H9 (cell line): ENCODE results near the gene FXYD7. TPM values are rescaled to one million over a fixed set of nuclear protein-coding genes. Genes with fewer than 3 reads are reported as not detected.

Source experiments
- DNase-seq: peaks from one replicate; pipeline ENCODE4 v3.0.0-alpha.2; 2017
- H2AFZ ChIP-seq: one replicate; pipeline ENCODE4 v1.6.1; 2013; ENCODE audit warnings: mild to moderate bottlenecking, low read length, control low read depth, moderate library complexity
- H2AK5ac ChIP-seq: 2 replicates; pipeline ENCODE4 v1.6.1; 2013; ENCODE audit warnings: low read length, control low read depth, mixed read lengths; ENCODE audit not compliant: insufficient read length
- H2BK120ac ChIP-seq: one replicate; pipeline ENCODE4 v1.6.1; 2013; ENCODE audit warnings: low read depth, mild to moderate bottlenecking, low read length, control low read depth, inconsistent platforms; ENCODE audit not compliant: poor library complexity, severe bottlenecking
- H2BK12ac ChIP-seq: 2 replicates; pipeline ENCODE4 v1.6.1; 2013; ENCODE audit warnings: low read length, control low read depth, mixed read lengths, low read depth; ENCODE audit not compliant: insufficient read length
- H2BK15ac ChIP-seq: 2 replicates; pipeline ENCODE4 v1.6.1; 2013; ENCODE audit warnings: low read depth, low read length, control low read depth
- H2BK20ac ChIP-seq: one replicate; pipeline ENCODE4 v1.6.1; 2013; ENCODE audit warnings: low read depth, mild to moderate bottlenecking, low read length, control low read depth, inconsistent platforms; ENCODE audit not compliant: poor library complexity, severe bottlenecking
- H2BK5ac ChIP-seq: 2 replicates; pipeline ENCODE4 v1.6.1; 2013; ENCODE audit warnings: low read length, control low read depth, mixed read lengths; ENCODE audit not compliant: insufficient read length
- H3K14ac ChIP-seq: 2 replicates; pipeline ENCODE4 v1.6.1; 2013; ENCODE audit warnings: low read length, control low read depth; ENCODE audit not compliant: insufficient read depth
- H3K18ac ChIP-seq: 2 replicates; pipeline ENCODE4 v1.6.1; 2013; ENCODE audit warnings: low read depth, mild to moderate bottlenecking, mixed read lengths, low read length, control low read depth; ENCODE audit not compliant: insufficient read length
- H3K23ac ChIP-seq: 2 replicates; pipeline ENCODE4 v1.6.1; 2013; ENCODE audit warnings: low read length, control low read depth, mixed read lengths, low read depth; ENCODE audit not compliant: insufficient read length
- H3K23me2 ChIP-seq: 2 replicates; pipeline ENCODE4 v1.6.1; 2013; ENCODE audit warnings: low read depth, mild to moderate bottlenecking, mixed read lengths, low read length, control low read depth; ENCODE audit not compliant: insufficient read length, poor library complexity, severe bottlenecking
- H3K27ac ChIP-seq: 2 replicates; pipeline ENCODE4 v1.5.1; 2013; ENCODE audit warnings: low read length, control low read depth, mixed read lengths, low read depth; ENCODE audit not compliant: insufficient read length
- H3K27me3 ChIP-seq: 2 replicates; pipeline ENCODE4 v1.6.1; 2013; ENCODE audit warnings: low read length, control low read depth, inconsistent platforms; ENCODE audit not compliant: insufficient read depth
- H3K4ac ChIP-seq: 2 replicates; pipeline ENCODE4 v1.6.1; 2013; ENCODE audit warnings: low read depth, mild to moderate bottlenecking, control low read depth, inconsistent platforms, low read length, moderate library complexity
- H3K4me1 ChIP-seq: 2 replicates; pipeline ENCODE4 v1.6.1; 2013; ENCODE audit warnings: low read length, control low read depth, inconsistent platforms; ENCODE audit not compliant: insufficient read depth
- H3K4me2 ChIP-seq: 2 replicates; pipeline ENCODE4 v1.6.1; 2013; ENCODE audit warnings: low read length, control low read depth, mixed read lengths; ENCODE audit not compliant: insufficient read length, insufficient read depth
- H3K56ac ChIP-seq: 2 replicates; pipeline ENCODE4 v1.6.1; 2013; ENCODE audit warnings: low read depth, mild to moderate bottlenecking, mixed read lengths, low read length, control low read depth; ENCODE audit not compliant: insufficient read length
- H3K79me1 ChIP-seq: 2 replicates; pipeline ENCODE4 v1.6.1; 2013; ENCODE audit warnings: low read depth, mild to moderate bottlenecking, moderate library complexity, low read length, control low read depth, inconsistent platforms; ENCODE audit not compliant: insufficient read depth, poor library complexity, severe bottlenecking
- H3K79me2 ChIP-seq: 2 replicates; pipeline ENCODE4 v1.6.1; 2013; ENCODE audit warnings: low read length, control low read depth, inconsistent platforms; ENCODE audit not compliant: insufficient read depth
- H3K9ac ChIP-seq: 2 replicates; pipeline ENCODE4 v1.6.1; 2013; ENCODE audit warnings: low read length, control low read depth, mixed read lengths; ENCODE audit not compliant: insufficient read length; ENCODE audit errors: extremely low read depth
- H3K9me3 ChIP-seq: one replicate; pipeline ENCODE4 v1.6.1; 2013; ENCODE audit warnings: low read depth, low read length, inconsistent platforms; ENCODE audit not compliant: control insufficient read depth
- H3T11ph ChIP-seq: one replicate; pipeline ENCODE4 v1.6.1; 2013; ENCODE audit warnings: mild to moderate bottlenecking, low read length, control low read depth, inconsistent platforms
- H4K20me1 ChIP-seq: one replicate; pipeline ENCODE4 v1.6.1; 2013; ENCODE audit not compliant: control insufficient read depth, insufficient read length, insufficient read depth
- H4K5ac ChIP-seq: 2 replicates; pipeline ENCODE4 v1.6.1; 2013; ENCODE audit warnings: low read depth, mild to moderate bottlenecking, mixed read lengths, low read length, control low read depth; ENCODE audit not compliant: insufficient read length
- H4K8ac ChIP-seq: replicated peaks from 2 replicates; pipeline ENCODE4 v1.6.1; 2013; ENCODE audit warnings: low read length, control low read depth, mixed read lengths, low read depth; ENCODE audit not compliant: insufficient read length
- H4K91ac ChIP-seq: 2 replicates; pipeline ENCODE4 v1.6.1; 2013; ENCODE audit warnings: low read depth, mild to moderate bottlenecking, moderate library complexity, mixed read lengths, low read length, control low read depth; ENCODE audit not compliant: insufficient read length
- H3K27ac Mint-ChIP-seq, 3 experiments: 2 replicates in 2 of 3; 3 replicates in 1 of 3; pipeline ENCODE4 v1.8.0; 2020 to 2021; ENCODE audit warnings: mixed read lengths in 3 of 3, mild to moderate bottlenecking in 1 of 3, moderate library complexity in 1 of 3
- H3K27me3 Mint-ChIP-seq: 2 replicates; pipeline ENCODE4 v1.8.0; 2021; ENCODE audit warnings: low read depth, mild to moderate bottlenecking, moderate library complexity, mixed read lengths
- H3K36me3 Mint-ChIP-seq, 3 experiments: 2 replicates in 2 of 3; 3 replicates in 1 of 3; pipeline ENCODE4 v1.8.0; 2020 to 2021; ENCODE audit warnings: low read depth in 3 of 3, mixed read lengths in 3 of 3; ENCODE audit not compliant: insufficient read depth in 1 of 3
- H3K4me1 Mint-ChIP-seq, 2 experiments: 2 replicates each; pipeline ENCODE4 v1.8.0; 2020; ENCODE audit warnings: mixed read lengths in 2 of 2
- H3K4me3 Mint-ChIP-seq, 2 experiments: 2 replicates in 1 of 2; 3 replicates in 1 of 2; pipeline ENCODE4 v1.8.0; 2020 to 2021; ENCODE audit warnings: mild to moderate bottlenecking in 2 of 2, mixed read lengths in 2 of 2, moderate library complexity in 1 of 2
- H3K9me3 Mint-ChIP-seq, 2 experiments: 2 replicates in 1 of 2; 3 replicates in 1 of 2; pipeline ENCODE4 v1.8.0; 2020; ENCODE audit warnings: mild to moderate bottlenecking in 2 of 2, mixed read lengths in 2 of 2, moderate library complexity in 1 of 2
- CTCF ChIP-seq: fragments of 200-600 bp; sonication (generic); conservative IDR thresholded peaks from 3 replicates; pipeline ENCODE4 v1.8.0; 2021; ENCODE audit warnings: antibody characterized with exemption, mild to moderate bottlenecking
- WGBS: extraction: QIAGEN DNeasy Blood & Tissue Kit; methylation state at CpG from one replicate; pipeline ENCODE4 v1.1.7; 2013; ENCODE audit warnings: missing lambda C conversion rate, low lambda C conversion rate, mixed read lengths; ENCODE audit not compliant: insufficient read length; ENCODE audit errors: extremely low coverage; 5-methylcytosine and 5-hydroxymethylcytosine counted together
- total RNA-seq: library from RNA; stranded (reverse); gene quantifications from 2 replicates; pipeline ENCODE4 v1.2.1, GENCODE V29; 2021

FXYD7 gene
- total RNA-seq, 1 experiment from 2014 or later = 9.0 TPM

- no peaks in the 10 kb centered on the region; the same call in 1 of the 2 replicates for H3K27me3 ChIP-seq
- H3K56ac ChIP-seq = no peak overlapping the region
- Mint-ChIP-seq H3K27ac (no peak overlapping the region), H3K4me3 (peak overlapping the region; percentile 61 to 62), H3K36me3 (peaks cover 5 to 10% (median 5%) of the 10 kb centered on the region in 3 experiments; a peak in 5 of 7 replicates), H3K4me1 (peaks cover 39 to 49% of the 10 kb centered on the region in 2 experiments), H3K9me3 (no peaks in the 10 kb centered on the region), H3K27me3 (peaks cover 43% of the 10 kb centered on the region)
- H3T11ph ChIP-seq = no peak overlapping the region
- no peak overlapping the region for H4K8ac ChIP-seq
- H2AFZ ChIP-seq = no peak overlapping the region
- H3K23me2 ChIP-seq = peaks cover 24% of the 10 kb centered on the region
- H2BK15ac ChIP-seq = no peak overlapping the region
- no peak overlapping the region for H2AK5ac ChIP-seq
- no peak overlapping the region for H3K23ac ChIP-seq
- H2BK120ac ChIP-seq = no peak overlapping the region
- no peak overlapping the region for H2BK12ac ChIP-seq
- no peak overlapping the region for H2BK5ac ChIP-seq
- no peak overlapping the region for H3K4ac ChIP-seq
- H3K9me3 ChIP-seq = no peaks in the 10 kb centered on the region
- no peak overlapping the region for H3K9ac ChIP-seq
- H3K79me1 ChIP-seq = no peaks in the 10 kb centered on the region
- H3K14ac ChIP-seq = no peak overlapping the region
- H4K20me1 ChIP-seq = no peaks in the 10 kb centered on the region
- H3K4me2 ChIP-seq = peak overlapping the region; percentile 49
- H2BK20ac ChIP-seq = no peak overlapping the region
- H4K91ac ChIP-seq = no peak overlapping the region
- DNase-seq = no peak
- no peak overlapping the region for H3K27ac ChIP-seq
- H3K79me2 ChIP-seq = no peaks in the 10 kb centered on the region
- peaks cover 2% of the 10 kb centered on the region; the same call in 1 of the 2 replicates for H3K4me1 ChIP-seq
- WGBS = no CpG with 5 or more reads among the region's 3 CpGs
- no peak overlapping the region for H3K18ac ChIP-seq
- TF ChIP-seq CTCF = no peak
- H4K5ac ChIP-seq = no peak overlapping the region
These were observed 763 bp downstream of the FXYD7 start for GRCh38 chr19:35143818-35144217.
